Measurements from ENCODE around the gene CYP1B1. TPM values are rescaled to one million over a fixed set of nuclear protein-coding genes. Genes with fewer than 3 reads are reported as not detected.

The CYP1B1 gene
- polyA plus RNA-seq, 4 donors = 0.67 to 15.1 (median 1.5) TPM

DNA sequence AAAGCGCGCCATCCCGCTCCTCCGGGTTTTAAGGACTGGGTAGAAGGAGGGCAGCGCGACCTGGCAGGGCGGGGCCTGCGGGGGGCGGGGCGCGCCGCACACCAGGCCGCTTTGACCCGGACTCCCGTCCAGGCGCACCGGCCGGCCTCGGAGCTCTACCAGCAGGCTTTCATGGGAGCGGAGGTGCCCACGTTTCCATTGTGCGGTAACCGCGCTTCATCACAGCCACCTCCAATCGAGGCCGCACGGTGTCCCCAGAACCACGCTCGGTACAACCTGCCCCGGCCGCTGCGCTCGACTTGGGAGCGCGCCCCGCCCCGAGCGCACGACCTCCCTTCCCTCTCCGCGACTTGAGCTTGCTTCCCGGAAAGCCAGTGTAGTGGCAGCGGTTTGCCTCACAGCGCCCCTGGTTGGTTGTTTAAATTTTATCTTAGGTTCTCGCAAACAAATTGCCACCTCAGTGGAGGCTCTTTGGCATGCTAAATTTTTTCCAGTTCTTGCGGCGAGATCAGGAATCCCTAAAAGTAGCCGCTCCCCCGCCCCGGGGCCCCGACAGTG, 280 bp upstream of the CYP1B1 start:
- Histone ChIP-seq H3K4me1 (ENCODE audit: control insufficient read depth in 3 of 3, insufficient read depth in 2 of 3, low read depth in 1 of 3, low read length in 2 of 3) (peaks cover 0 to 24% (median 3%) of the 10 kb centered on the region in 3 donors), H3K9me3 (ENCODE audit: control insufficient read depth in 2 of 2, insufficient read depth in 1 of 2, low read depth in 1 of 2, low read length in 1 of 2) (no peaks in the 10 kb centered on the region), H3K36me3 (ENCODE audit: control insufficient read depth in 3 of 3, insufficient read depth in 2 of 3, low read depth in 1 of 3, low read length in 3 of 3) (no peaks in the 10 kb centered on the region), H3K27me3 (ENCODE audit: control insufficient read depth in 3 of 3, insufficient read depth in 3 of 3, low read length in 3 of 3) (peaks cover 20 to 60% (median 28%) of the 10 kb centered on the region in 3 donors), H3K27ac (ENCODE audit: low read depth in 1 of 3, low read length in 2 of 3) (peak overlapping the region in 1 of 3 donors; percentile 70), H3K4me3 (ENCODE audit: low read depth in 1 of 3, low read length in 3 of 3) (peak overlapping the region; percentile 4 to 57 (median 48))
- DNase-seq (peak; percentile 32 to 73), FAIRE-seq (no peak)
- WGBS, 3 donors = 1% methylated on average over 39 to 51 of the region's 51 CpGs

DNA sequence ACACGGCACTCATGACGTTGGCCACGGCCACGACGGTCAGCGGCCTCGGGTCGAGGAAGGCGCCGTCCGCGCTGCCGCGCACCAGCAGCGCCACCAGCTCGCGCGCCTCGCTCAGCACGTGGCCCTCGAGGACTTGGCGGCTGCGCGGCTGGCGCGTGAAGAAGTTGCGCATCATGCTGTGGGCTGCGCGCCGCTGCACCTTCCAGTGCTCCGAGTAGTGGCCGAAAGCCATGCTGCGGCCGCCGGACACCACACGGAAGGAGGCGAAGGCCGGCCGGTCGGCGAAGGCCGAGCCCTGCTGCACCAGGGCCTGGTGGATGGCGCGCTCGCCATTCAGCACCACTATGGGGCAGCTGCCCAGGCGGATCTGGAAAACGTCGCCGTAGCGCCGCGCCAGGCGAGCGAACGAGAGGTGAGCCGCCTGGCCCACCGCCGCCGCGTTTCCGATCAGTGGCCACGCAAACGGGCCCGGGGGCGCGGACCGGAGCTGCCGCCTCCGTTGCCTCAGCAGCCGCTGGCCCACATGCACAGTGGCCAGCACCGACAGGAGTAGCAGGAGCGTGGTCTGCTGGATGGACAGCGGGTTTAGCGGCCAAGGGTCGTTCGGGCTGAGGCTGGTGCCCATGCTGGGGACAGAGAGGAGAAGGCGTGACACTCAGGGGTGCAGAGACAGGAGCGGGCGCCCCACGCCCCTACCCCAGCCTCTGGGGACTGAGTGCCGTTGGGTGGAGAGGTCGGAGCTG, 1.0 kb downstream of the CYP1B1 start:
- Histone ChIP-seq H3K4me3 (ENCODE audit: low read depth in 1 of 3, low read length in 3 of 3) (no peak overlapping the region), H3K27me3 (ENCODE audit: control insufficient read depth in 3 of 3, insufficient read depth in 3 of 3, low read length in 3 of 3) (peaks cover 20 to 57% (median 28%) of the 10 kb centered on the region in 3 donors), H3K9me3 (ENCODE audit: control insufficient read depth in 2 of 2, insufficient read depth in 1 of 2, low read depth in 1 of 2, low read length in 1 of 2) (no peaks in the 10 kb centered on the region), H3K4me1 (ENCODE audit: control insufficient read depth in 3 of 3, insufficient read depth in 2 of 3, low read depth in 1 of 3, low read length in 2 of 3) (peaks cover 0 to 24% (median 3%) of the 10 kb centered on the region in 3 donors), H3K27ac (ENCODE audit: low read depth in 1 of 3, low read length in 2 of 3) (peak overlapping the region in 1 of 3 donors; percentile 12), H3K36me3 (ENCODE audit: control insufficient read depth in 3 of 3, insufficient read depth in 2 of 3, low read depth in 1 of 3, low read length in 3 of 3) (no peaks in the 10 kb centered on the region)
- 7 to 22% (median 20%) methylated on average over 59 to 82 of the region's 82 CpGs for WGBS, 3 donors
- DNase-seq = peak in 1 of 2 donors; percentile 64
- no peak for FAIRE-seq

DNA sequence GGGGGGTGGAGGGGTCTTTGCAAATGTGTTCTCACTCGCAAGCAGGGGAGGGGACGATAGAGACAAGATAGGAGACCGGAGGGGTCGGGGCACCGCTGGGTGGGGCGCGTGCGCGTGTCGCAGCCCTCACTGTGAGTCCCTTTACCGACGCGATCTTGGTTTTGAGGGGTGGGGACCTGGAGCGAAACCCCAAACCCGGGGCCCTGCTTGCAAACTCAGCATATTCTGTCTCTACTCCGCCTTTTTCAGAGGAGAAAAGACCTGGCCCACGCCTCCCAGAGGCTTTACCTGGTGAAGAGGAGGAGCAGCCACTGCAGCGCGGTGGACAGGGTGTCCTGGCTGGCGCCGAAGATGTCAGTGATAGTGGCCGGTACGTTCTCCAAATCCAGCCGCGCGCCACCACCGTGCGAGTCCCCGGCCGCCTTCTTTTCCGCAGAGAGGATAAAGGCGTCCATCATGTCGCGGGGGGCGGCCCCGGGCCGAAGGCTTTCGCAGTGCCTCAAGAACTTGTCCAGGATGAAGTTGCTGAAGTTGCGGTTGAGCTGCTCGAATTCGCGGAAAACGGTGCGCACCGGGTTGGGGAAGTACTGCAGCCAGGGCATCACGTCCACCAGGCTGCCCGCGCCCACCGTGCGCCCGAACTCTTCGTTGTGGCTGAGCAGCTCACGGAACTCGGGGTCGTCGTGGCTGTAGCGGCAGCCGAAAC, 1.7 kb downstream of the CYP1B1 start:
- DNase-seq = peak in 1 of 2 donors; percentile 48
- Histone ChIP-seq H3K4me3 (ENCODE audit: low read depth in 1 of 3, low read length in 3 of 3) (peak overlapping the region in 1 of 3 donors; percentile 6), H3K36me3 (ENCODE audit: control insufficient read depth in 3 of 3, insufficient read depth in 2 of 3, low read depth in 1 of 3, low read length in 3 of 3) (no peaks in the 10 kb centered on the region), H3K4me1 (ENCODE audit: control insufficient read depth in 3 of 3, insufficient read depth in 2 of 3, low read depth in 1 of 3, low read length in 2 of 3) (peaks cover 0 to 24% (median 3%) of the 10 kb centered on the region in 3 donors), H3K27ac (ENCODE audit: low read depth in 1 of 3, low read length in 2 of 3) (peak overlapping the region in 1 of 3 donors; percentile 12), H3K9me3 (ENCODE audit: control insufficient read depth in 2 of 2, insufficient read depth in 1 of 2, low read depth in 1 of 2, low read length in 1 of 2) (no peaks in the 10 kb centered on the region), H3K27me3 (ENCODE audit: control insufficient read depth in 3 of 3, insufficient read depth in 3 of 3, low read length in 3 of 3) (peaks cover 20 to 55% (median 28%) of the 10 kb centered on the region in 3 donors)
- FAIRE-seq = no peak
- WGBS, 3 donors = 9 to 10% (median 9%) methylated on average over 54 to 58 of the region's 58 CpGs

DNA sequence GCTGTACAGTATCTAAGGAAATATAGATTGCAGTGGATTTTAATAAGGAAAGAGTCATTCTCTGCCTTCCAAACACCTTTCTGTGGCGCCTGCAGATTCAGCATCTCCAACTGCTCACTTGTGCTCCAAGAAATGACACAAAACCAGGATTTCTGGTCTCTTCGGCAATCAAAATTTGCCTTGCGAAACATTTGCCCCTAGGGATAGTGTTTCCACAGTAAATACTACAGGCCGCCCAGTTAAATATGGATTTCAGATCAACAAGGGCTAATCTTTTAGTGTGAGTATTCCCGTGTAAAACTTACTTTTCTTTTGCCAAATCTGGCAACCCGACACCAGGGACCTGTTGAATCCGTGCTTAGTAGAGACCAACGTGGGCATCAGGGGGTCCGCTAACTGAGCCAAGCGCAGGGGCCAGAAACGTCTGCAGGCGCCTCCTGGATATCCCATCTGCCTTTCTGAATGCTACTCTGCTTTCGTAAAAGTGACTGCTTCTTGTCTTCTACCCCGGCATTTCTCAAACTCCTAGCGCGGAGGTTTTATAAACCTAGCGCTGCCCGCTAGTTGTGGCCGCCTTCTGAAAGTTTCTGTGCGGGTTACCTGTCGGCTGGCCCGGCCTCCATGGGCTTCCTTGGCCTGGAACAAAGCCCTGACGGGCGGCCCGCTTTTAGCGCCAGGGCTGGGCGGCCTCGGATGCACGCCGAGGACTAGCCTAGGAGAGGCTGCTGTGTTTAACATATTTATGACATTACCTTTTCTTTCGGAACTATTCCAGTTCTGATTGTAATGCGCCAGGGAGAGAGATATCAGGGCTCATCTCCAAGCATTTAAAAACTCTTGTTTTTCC, 2.5 kb downstream of the CYP1B1 start:
- Histone ChIP-seq H3K27ac (ENCODE audit: low read depth in 1 of 3, low read length in 2 of 3) (no peak overlapping the region), H3K36me3 (ENCODE audit: control insufficient read depth in 3 of 3, insufficient read depth in 2 of 3, low read depth in 1 of 3, low read length in 3 of 3) (no peaks in the 10 kb centered on the region), H3K4me3 (ENCODE audit: low read depth in 1 of 3, low read length in 3 of 3) (peak overlapping the region in 1 of 3 donors; percentile 6), H3K9me3 (ENCODE audit: control insufficient read depth in 2 of 2, insufficient read depth in 1 of 2, low read depth in 1 of 2, low read length in 1 of 2) (no peaks in the 10 kb centered on the region), H3K27me3 (ENCODE audit: control insufficient read depth in 3 of 3, insufficient read depth in 3 of 3, low read length in 3 of 3) (peaks cover 20 to 53% (median 28%) of the 10 kb centered on the region in 3 donors), H3K4me1 (ENCODE audit: control insufficient read depth in 3 of 3, insufficient read depth in 2 of 3, low read depth in 1 of 3, low read length in 2 of 3) (peaks cover 0 to 24% (median 3%) of the 10 kb centered on the region in 3 donors)
- DNase-seq = peak in 1 of 2 donors; percentile 16
- 26 to 31% (median 29%) methylated on average over 32 of the region's 32 CpGs for WGBS, 3 donors
- FAIRE-seq = no peak

DNA sequence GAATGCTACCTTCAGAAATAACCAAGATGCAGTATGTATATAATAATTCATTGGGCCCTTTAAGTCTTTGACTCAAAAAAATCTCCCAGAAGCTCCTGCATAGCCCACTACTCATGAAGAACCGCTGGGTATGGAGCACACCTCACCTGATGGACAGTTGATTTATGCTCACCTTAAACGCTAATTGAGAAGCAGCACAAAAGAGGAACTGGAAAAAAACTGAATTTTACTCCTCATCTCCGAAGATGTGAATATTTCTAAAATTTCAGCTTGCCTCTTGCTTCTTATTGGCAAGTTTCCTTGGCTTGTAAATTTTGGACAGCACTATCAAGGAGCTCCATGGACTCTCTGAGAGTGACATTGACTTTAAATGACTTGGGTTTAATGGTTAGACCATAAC, 5.5 kb downstream of the CYP1B1 start:
- FAIRE-seq (no peak), DNase-seq (no peak)
- 78 to 92% (median 82%) methylated on average over 3 of the region's 3 CpGs for WGBS, 3 donors
- Histone ChIP-seq H3K4me3 (ENCODE audit: low read depth in 1 of 3, low read length in 3 of 3) (no peak overlapping the region), H3K9me3 (ENCODE audit: control insufficient read depth in 2 of 2, insufficient read depth in 1 of 2, low read depth in 1 of 2, low read length in 1 of 2) (no peaks in the 10 kb centered on the region), H3K4me1 (ENCODE audit: control insufficient read depth in 3 of 3, insufficient read depth in 2 of 3, low read depth in 1 of 3, low read length in 2 of 3) (peaks cover 0 to 14% (median 0%) of the 10 kb centered on the region in 3 donors), H3K27ac (ENCODE audit: low read depth in 1 of 3, low read length in 2 of 3) (no peak overlapping the region), H3K36me3 (ENCODE audit: control insufficient read depth in 3 of 3, insufficient read depth in 2 of 3, low read depth in 1 of 3, low read length in 3 of 3) (no peaks in the 10 kb centered on the region), H3K27me3 (ENCODE audit: control insufficient read depth in 3 of 3, insufficient read depth in 3 of 3, low read length in 3 of 3) (peaks cover 17 to 33% (median 21%) of the 10 kb centered on the region in 3 donors)

DNA sequence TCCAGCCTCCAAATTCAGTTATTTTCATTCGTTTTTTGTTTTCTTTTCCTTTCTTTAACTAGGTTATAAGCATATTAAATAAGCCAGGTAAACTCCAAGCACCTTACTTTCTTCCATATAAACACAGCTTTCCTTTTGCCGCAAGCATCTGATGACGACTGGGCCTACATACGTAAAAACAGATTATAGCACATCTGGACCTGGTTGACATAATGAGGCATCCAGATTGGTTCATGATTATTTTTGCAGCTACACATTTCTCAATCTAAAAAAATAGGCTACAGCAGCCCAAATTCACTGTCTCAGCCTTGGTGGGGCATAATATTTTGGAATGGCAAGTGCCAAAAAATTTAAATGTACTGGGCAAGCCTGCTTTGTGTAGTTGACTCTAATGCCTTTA, 7.7 kb downstream of the CYP1B1 start:
- Histone ChIP-seq H3K27me3 (ENCODE audit: control insufficient read depth in 3 of 3, insufficient read depth in 3 of 3, low read length in 3 of 3) (peaks cover 0 to 12% (median 3%) of the 10 kb centered on the region in 3 donors), H3K27ac (ENCODE audit: low read depth in 1 of 3, low read length in 2 of 3) (no peak overlapping the region), H3K36me3 (ENCODE audit: control insufficient read depth in 3 of 3, insufficient read depth in 2 of 3, low read depth in 1 of 3, low read length in 3 of 3) (no peaks in the 10 kb centered on the region), H3K9me3 (ENCODE audit: control insufficient read depth in 2 of 2, insufficient read depth in 1 of 2, low read depth in 1 of 2, low read length in 1 of 2) (no peaks in the 10 kb centered on the region), H3K4me3 (ENCODE audit: low read depth in 1 of 3, low read length in 3 of 3) (no peak overlapping the region), H3K4me1 (ENCODE audit: control insufficient read depth in 3 of 3, insufficient read depth in 2 of 3, low read depth in 1 of 3, low read length in 2 of 3) (no peaks in the 10 kb centered on the region)
- FAIRE-seq (no peak), DNase-seq (no peak)
- whole genome bisulfite sequencing, 3 donors = 88 to 92% (median 90%) methylated on average over 4 of the region's 4 CpGs

DNA sequence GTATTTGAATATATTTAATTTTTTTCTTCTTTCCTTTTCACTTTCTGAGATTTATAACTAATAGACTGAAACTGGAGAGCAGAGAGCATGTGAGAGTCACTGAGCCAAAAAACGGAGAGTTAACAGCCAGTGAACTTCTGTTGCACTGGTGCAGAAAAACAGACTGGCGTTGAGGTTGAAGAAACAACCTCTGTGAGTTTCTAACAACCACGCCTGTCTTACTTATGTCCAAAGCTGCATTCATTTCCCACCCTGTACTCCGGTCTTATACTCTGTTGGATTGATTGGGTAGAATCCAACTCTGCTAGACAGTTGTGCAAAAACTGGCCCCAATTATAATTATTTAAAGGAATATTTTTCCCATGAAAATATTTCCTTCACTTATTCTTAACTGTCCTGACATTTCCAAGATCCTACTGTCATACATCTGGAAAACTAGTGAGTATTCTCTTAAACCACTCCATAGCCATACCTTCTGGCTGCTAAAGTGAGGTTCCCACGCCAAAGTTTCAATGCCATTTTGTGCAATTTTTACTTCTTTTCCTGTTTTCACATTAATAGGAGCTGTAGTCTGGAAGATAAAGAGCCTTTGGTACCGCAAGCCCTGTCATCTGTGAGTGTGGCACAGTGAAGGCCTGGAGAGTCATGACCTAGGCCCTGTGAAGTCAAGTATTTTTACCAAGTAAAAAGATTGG, 9.4 kb downstream of the CYP1B1 start:
- WGBS, 3 donors = 84 to 91% (median 90%) methylated on average over 6 of the region's 6 CpGs
- H3K36me3 ChIP-seq (ENCODE audit: control insufficient read depth in 3 of 3, insufficient read depth in 2 of 3, low read depth in 1 of 3, low read length in 3 of 3) = no peaks in the 10 kb centered on the region
- FAIRE-seq (no peak), DNase-seq (no peak)
- no peaks in the 10 kb centered on the region for H3K9me3 ChIP-seq (ENCODE audit: control insufficient read depth in 2 of 2, insufficient read depth in 1 of 2, low read depth in 1 of 2, low read length in 1 of 2)
- H3K4me3 ChIP-seq (ENCODE audit: low read depth in 1 of 3, low read length in 3 of 3) = no peak overlapping the region
- H3K27ac ChIP-seq (ENCODE audit: low read depth in 1 of 3, low read length in 2 of 3) = no peak overlapping the region
- H3K27me3 ChIP-seq (ENCODE audit: control insufficient read depth in 3 of 3, insufficient read depth in 3 of 3, low read length in 3 of 3) = no peaks in the 10 kb centered on the region
- no peaks in the 10 kb centered on the region for H3K4me1 ChIP-seq (ENCODE audit: control insufficient read depth in 3 of 3, insufficient read depth in 2 of 3, low read depth in 1 of 3, low read length in 2 of 3)
